SK-N-SH (cell line): Measurements from ENCODE around the gene GPX1. TPM values are rescaled to one million over a fixed set of nuclear protein-coding genes. Genes with fewer than 3 reads are reported as not detected.

Source experiments
- CTCF ChIA-PET: fragments of 300-600, 350-600 bp; formaldehyde crosslinking; extraction: SDS; loops from one replicate; lab custom pipeline; 2021; lab: Yijun Ruan, JAX
- POLR2A ChIA-PET: fragments of 350-600 bp; sonication (Branson Sonifier 250); formaldehyde crosslinking; extraction: SDS; loops from one replicate; lab custom pipeline; 2020; ENCODE audit warnings: antibody characterized with exemption, inconsistent platforms; lab: Yijun Ruan, JAX
- DNase-seq: peaks from one replicate; pipeline ENCODE4 v3.0.0; 2012
- H2AFZ ChIP-seq: fragments of 200-600 bp; sonication (generic); 2 replicates; pipeline ENCODE4 v1.8.1; 2016; ENCODE audit warnings: antibody characterized with exemption, mild to moderate bottlenecking, low read depth
- H3F3A ChIP-seq: fragments of 200-600 bp; sonication (generic); replicated peaks from 2 replicates; pipeline ENCODE3; 2016; ENCODE audit warnings: antibody characterized with exemption, mild to moderate bottlenecking; ENCODE audit not compliant: insufficient read depth
- H3K27ac ChIP-seq, 2 experiments: fragments of 200-500 bp in 1 of 2; fragments of 200-600 bp in 1 of 2; sonication (Bioruptor generic) in 1 of 2; sonication (generic), shearing (Covaris generic) in 1 of 2; 2 replicates each; pipeline versions ENCODE4 v1.5.1 to v1.6.1; 2014 to 2016; ENCODE audit warnings: low read depth in 2 of 2, inconsistent platforms in 1 of 2, low read length in 1 of 2, mild to moderate bottlenecking in 1 of 2, mixed read lengths in 1 of 2
- H3K27me3 ChIP-seq: fragments of 200-600 bp; sonication (generic), shearing (Covaris generic); 2 replicates; pipeline ENCODE4 v1.6.1; 2016; ENCODE audit warnings: mixed run types; ENCODE audit not compliant: insufficient read depth
- H3K36me3 ChIP-seq, 2 experiments: fragments of 200-500 bp in 1 of 2; fragments of 200-600 bp in 1 of 2; sonication (Bioruptor generic) in 1 of 2; sonication (generic) in 1 of 2; replicated peaks in 1 of 2; 2 replicates each; pipeline versions ENCODE3 to v1.5.1; 2014 to 2016; ENCODE audit warnings: low read length in 1 of 2, mild to moderate bottlenecking in 1 of 2; ENCODE audit not compliant: insufficient read depth in 2 of 2, control insufficient read depth in 1 of 2
- H3K4me1 ChIP-seq, 2 experiments: fragments of 200-500 bp in 1 of 2; fragments of 200-600 bp in 1 of 2; sonication (Bioruptor generic) in 1 of 2; sonication (generic), shearing (Covaris generic) in 1 of 2; 2 replicates each; pipeline versions ENCODE4 v1.5.1 to v1.6.1; 2014 to 2016; ENCODE audit warnings: low read depth in 1 of 2, low read length in 1 of 2, mixed run types in 1 of 2; ENCODE audit not compliant: insufficient read depth in 2 of 2, control insufficient read depth in 1 of 2
- H3K4me2 ChIP-seq: fragments of 200-600 bp; sonication (generic), shearing (Covaris generic); 2 replicates; pipeline ENCODE4 v1.6.1; 2017; ENCODE audit warnings: mixed run types
- H3K4me3 ChIP-seq, 2 experiments: fragments of 200-500 bp in 1 of 2; fragments of 200-600 bp in 1 of 2; sonication (Bioruptor generic) in 1 of 2; sonication (generic), shearing (Covaris generic) in 1 of 2; 2 replicates each; pipeline versions ENCODE4 v1.5.1 to v1.8.1; 2014 to 2016; ENCODE audit warnings: low read depth in 2 of 2, inconsistent platforms in 1 of 2, low read length in 1 of 2, mild to moderate bottlenecking in 1 of 2, mixed read lengths in 1 of 2, moderate library complexity in 1 of 2
- H3K79me2 ChIP-seq: fragments of 200-600 bp; sonication (generic); 2 replicates; pipeline ENCODE4 v1.8.1; 2017; ENCODE audit warnings: mild to moderate bottlenecking; ENCODE audit not compliant: insufficient read depth
- H3K9ac ChIP-seq: fragments of 200-600 bp; sonication (generic); 2 replicates; pipeline ENCODE4 v1.6.1; 2017; ENCODE audit warnings: mixed run types
- H3K9me2 ChIP-seq: fragments of 200-600 bp; sonication (generic); 2 replicates; pipeline ENCODE4 v1.6.1; 2017; ENCODE audit warnings: mixed run types
- H3K9me3 ChIP-seq: fragments of 200-600 bp; sonication (generic); 2 replicates; pipeline ENCODE4 v1.6.1; 2017; ENCODE audit warnings: mixed run types, mild to moderate bottlenecking, moderate library complexity
- H4K20me1 ChIP-seq: fragments of 200-600 bp; sonication (generic); 2 replicates; pipeline ENCODE4 v1.6.1; 2017; ENCODE audit warnings: mild to moderate bottlenecking, mixed run types; ENCODE audit not compliant: insufficient read depth
- ELF1 ChIP-seq: IDR thresholded peaks from 2 replicates; pipeline ENCODE4 v1.4.0; 2012
- EP300 ChIP-seq, 2 experiments: IDR thresholded peaks; 2 replicates each; pipeline versions ENCODE4 v1.4.0 to v1.6.1; 2012; ENCODE audit warnings: borderline replicate concordance in 1 of 2, low read depth in 1 of 2, low read length in 1 of 2
- EZH2phosphoT487 ChIP-seq: fragments of 200-600 bp; sonication (generic); IDR thresholded peaks from 2 replicates; pipeline ENCODE4 v1.6.1; 2017; ENCODE audit warnings: low read depth, mixed run types, mild to moderate bottlenecking, antibody characterized with exemption, moderate library complexity, borderline replicate concordance
- FOSL2 ChIP-seq: IDR thresholded peaks from 2 replicates; pipeline ENCODE4 v1.4.0; 2012; ENCODE audit warnings: low read depth, mild to moderate bottlenecking, moderate library complexity, borderline replicate concordance
- FOXM1 ChIP-seq: IDR thresholded peaks from 2 replicates; pipeline ENCODE4 v1.4.0; 2012; ENCODE audit warnings: low read depth, mild to moderate bottlenecking
- GABPA ChIP-seq: IDR thresholded peaks from 2 replicates; pipeline ENCODE4 v1.4.0; 2012; ENCODE audit warnings: low read depth, mild to moderate bottlenecking
- GATA2 ChIP-seq: sonication (generic); formaldehyde crosslinking; IDR thresholded peaks from 2 replicates; pipeline ENCODE4 v1.5.0; 2020; ENCODE audit warnings: mild to moderate bottlenecking, missing genetic modification reagents
- IRF3 ChIP-seq: fragments of 150-350 bp; IDR thresholded peaks from 2 replicates; pipeline ENCODE4 v1.6.1; 2016; ENCODE audit warnings: mild to moderate bottlenecking, low read depth, low read length
- MAX ChIP-seq: IDR thresholded peaks from 2 replicates; pipeline ENCODE4 v1.4.0; 2012; ENCODE audit warnings: low read depth
- MEF2A ChIP-seq: IDR thresholded peaks from 2 replicates; pipeline ENCODE4 v1.4.0; 2012; ENCODE audit warnings: low read depth, borderline replicate concordance
- MXI1 ChIP-seq: IDR thresholded peaks from 2 replicates; pipeline ENCODE4 v1.6.1; 2012; ENCODE audit warnings: mild to moderate bottlenecking, low read depth, low read length, improper control_type of control experiment
- NFIC ChIP-seq: IDR thresholded peaks from 2 replicates; pipeline ENCODE4 v1.4.0; 2012; ENCODE audit warnings: borderline replicate concordance
- PBX3 ChIP-seq: IDR thresholded peaks from 2 replicates; pipeline ENCODE4; 2012
- POLR2AphosphoS5 ChIP-seq: IDR thresholded peaks from 2 replicates; pipeline ENCODE4 v1.6.1; 2012; ENCODE audit warnings: low read depth, low read length
- REST ChIP-seq: IDR thresholded peaks from 2 replicates; pipeline ENCODE4 v1.6.1; 2012; ENCODE audit warnings: mild to moderate bottlenecking, low read depth, low read length, moderate library complexity
- SIN3A ChIP-seq: IDR thresholded peaks from 2 replicates; pipeline ENCODE4 v1.6.1; 2012; ENCODE audit warnings: low read depth, mild to moderate bottlenecking, low read length, moderate library complexity, borderline replicate concordance
- SMC3 ChIP-seq: IDR thresholded peaks from 2 replicates; pipeline ENCODE4 v1.6.1; 2012; ENCODE audit warnings: low read depth, low read length, improper control_type of control experiment
- TAF1 ChIP-seq: IDR thresholded peaks from 2 replicates; pipeline ENCODE4 v1.6.1; 2012; ENCODE audit warnings: low read depth, mild to moderate bottlenecking, low read length, moderate library complexity, borderline replicate concordance
- TEAD4 ChIP-seq: IDR thresholded peaks from 2 replicates; pipeline ENCODE4 v1.4.0; 2012; ENCODE audit warnings: mild to moderate bottlenecking, borderline replicate concordance; ENCODE audit not compliant: insufficient read depth
- USF1 ChIP-seq: IDR thresholded peaks from 2 replicates; pipeline ENCODE4 v1.4.0; 2012; ENCODE audit warnings: low read depth, borderline replicate concordance
- USF2 ChIP-seq: fragments of 150-350 bp; IDR thresholded peaks from 2 replicates; pipeline ENCODE4 v1.6.1; 2017; ENCODE audit warnings: antibody characterized with exemption, low read length, low read depth, borderline replicate concordance
- WGBS: methylation state at CpG from one replicate; pipeline ENCODE4 v1.1.6; 2017; ENCODE audit warnings: low lambda C conversion rate; 5-methylcytosine and 5-hydroxymethylcytosine counted together
- polyA plus RNA-seq, 3 experiments: library from polyadenylated mRNA; depleted of rRNA; stranded (reverse); fragments of >200 nt; gene quantifications; 2 replicates each; pipeline ENCODE4 v1.2.3, GENCODE V29; 2012

The GPX1 gene
- polyA plus RNA-seq (2012; rRNA removed) = 661 and 815 TPM in 2 replicates
- polyA plus RNA-seq (2012; cell fraction: cytosol; rRNA removed) = 391 and 496 TPM in 2 replicates
- polyA plus RNA-seq (2012; cell fraction: nucleus; rRNA removed) = 254 and 446 TPM in 2 replicates

- WGBS = no CpG with 5 or more reads among the region's 46 CpGs
- no peaks in the 10 kb centered on the region for H3K9me3 ChIP-seq
- H2AFZ ChIP-seq = no peak within 1 kb of the TSS
- no peaks in the 10 kb centered on the region for H3K9me2 ChIP-seq
- peak within 1 kb of the TSS; percentile 92 for H3K9ac ChIP-seq
- 0 out of 2 replicates have a peak, but pooled peaks cover 4% of the 10 kb centered on the region for H4K20me1 ChIP-seq
- peak; percentile 94 for DNase-seq
- ChIA-PET POLR2A (interaction anchor here (0.8 to 1.6 kb wide), 8 partner anchors 13 to 337 kb away, joined by 3 to 6 read pairs (median 3); partner anchors contain the start of genes NICN1, RHOA, TCTA and USP19), CTCF (interaction anchor here (0.7 to 1.7 kb wide), 5 partner anchors 8 to 263 kb away, joined by 3 to 5 read pairs (median 3); partner anchors contain the start of genes RHOA and TCTA)
- H3F3A ChIP-seq = peaks cover 47% of the 10 kb centered on the region
- H3K27ac ChIP-seq = peak within 1 kb of the TSS; percentile 89 to 97
- H3K4me3 ChIP-seq = peak within 1 kb of the TSS; percentile 57 to 80
- H3K4me2 ChIP-seq = peak within 1 kb of the TSS; percentile 89
- no peaks in the 10 kb centered on the region for H3K27me3 ChIP-seq
- peaks cover 20 to 25% of the 10 kb centered on the region in 2 experiments; a peak in 3 of 4 replicates for H3K4me1 ChIP-seq
- H3K79me2 ChIP-seq = peaks cover 51% of the 10 kb centered on the region
- peaks cover 22 to 63% of the 10 kb centered on the region in 2 experiments for H3K36me3 ChIP-seq
- TF ChIP-seq TEAD4 = no peak
- TF ChIP-seq GABPA = peak; percentile 80
- TF ChIP-seq NFIC = peak; percentile 30
- TF ChIP-seq FOXM1 = no peak
- TF ChIP-seq FOSL2 = peak; percentile 4; the same call in 1 of the 2 replicates
- peak; percentile 93 for TF ChIP-seq MXI1
- peak; percentile 25; the same call in 1 of the 2 replicates for TF ChIP-seq PBX3
- TF ChIP-seq IRF3 = no peak
- TF ChIP-seq MEF2A = no peak
- peak; percentile 95 for TF ChIP-seq USF1
- TF ChIP-seq MAX = peak; percentile 100
- TF ChIP-seq REST = 0 out of 2 replicates have a peak, but pooled peaks have one; percentile 42
- peak; percentile 87 for TF ChIP-seq POLR2AphosphoS5
- no peak for TF ChIP-seq SMC3
- TF ChIP-seq ELF1 = peak; percentile 84
- no peak for TF ChIP-seq EZH2phosphoT487
- peak; percentile 84; the same call in 1 of the 2 replicates for TF ChIP-seq SIN3A
- TF ChIP-seq EP300 (IDR thresholded peaks at IDR 0.05; ENCODE audit: borderline replicate concordance in 1 of 2, low read depth in 1 of 2, low read length in 1 of 2) = no peak; a peak in 1 of 4 replicates
- TF ChIP-seq USF2 = peak; percentile 74
- peak; percentile 73 for TF ChIP-seq TAF1
- TF ChIP-seq GATA2 (CRISPR knock-in tag) = no peak
These were observed at the start of gene GPX1 for GRCh38 chr3:49358217-49358883. Gene GPX1, minus strand, starts transcription at chr3:49358353. Its CDS starts 75 bp downstream, at chr3:49358278.
